IPS-18c (cell line): ENCODE data around the gene RXRA.
"Not testable (repeated sequence)": the region's sequence is repeated elsewhere in the genome, so short reads cannot be mapped to it uniquely, and the experiment has no call there.

Source experiments
- H3K4me3 ChIP-seq: 2 replicates; pipeline ENCODE4 v1.7.0; 2013; ENCODE audit warnings: low read depth, mild to moderate bottlenecking, low read length, moderate library complexity; ENCODE audit not compliant: insufficient read depth
- H3K9me3 ChIP-seq: one replicate; pipeline ENCODE4 v1.6.1; 2013; ENCODE audit warnings: mild to moderate bottlenecking, low read length, moderate library complexity; ENCODE audit not compliant: control insufficient read depth, insufficient read depth

Gene RXRA

GRCh38 chr9:134303601-134304000 lies 22.7 kb upstream of the RXRA start:
- no peak overlapping the region for H3K4me3 ChIP-seq
- H3K9me3 ChIP-seq, result no peaks in the 10 kb centered on the region

GRCh38 chr9:134304261-134304660 lies 22.0 kb upstream of the RXRA start:
- Histone ChIP-seq H3K9me3 (no peaks in the 10 kb centered on the region), H3K4me3 (no peak overlapping the region)

- H3K9me3 ChIP-seq, result no peaks in the 10 kb centered on the region
- no peak overlapping the region for H3K4me3 ChIP-seq
These were observed 21.6 kb upstream of the RXRA start for GRCh38 chr9:134304690-134305089.

- H3K9me3 ChIP-seq, result no peaks in the 10 kb centered on the region
- no peak overlapping the region for H3K4me3 ChIP-seq
These were observed 20.7 kb upstream of the RXRA start for GRCh38 chr9:134305533-134305932.

- H3K4me3 ChIP-seq, result not testable (repeated sequence)
These were observed 20.2 kb upstream of the RXRA start for GRCh38 chr9:134306042-134306441.

GRCh38 chr9:134306636-134307600 lies 19.3 kb upstream of the RXRA start:
- Histone ChIP-seq H3K9me3 (no peaks in the 10 kb centered on the region), H3K4me3 (no peak overlapping the region)

More at GRCh38 chr9:134306042-134306441, 20.2 kb upstream of the RXRA start:
- H3K9me3 ChIP-seq, result not testable (repeated sequence)

GRCh38 chr9:134307674-134308638 lies 18.3 kb upstream of the RXRA start:
- Histone ChIP-seq H3K4me3 (no peak overlapping the region), H3K9me3 (peaks cover 3% of the 10 kb centered on the region)

GRCh38 chr9:134308639-134309220 lies 17.5 kb upstream of the RXRA start:
- H3K9me3 ChIP-seq, H3K4me3 ChIP-seq: not testable (repeated sequence)

- Histone ChIP-seq H3K4me3 (no peak overlapping the region), H3K9me3 (peaks cover 6% of the 10 kb centered on the region)
These were observed 12.8 kb upstream of the RXRA start for GRCh38 chr9:134313470-134313869.

GRCh38 chr9:134314039-134314949 lies 12.0 kb upstream of the RXRA start:
- H3K9me3 ChIP-seq, result peaks cover 6% of the 10 kb centered on the region

GRCh38 chr9:134314950-134315715 lies 11.1 kb upstream of the RXRA start:
- no peak overlapping the region for H3K4me3 ChIP-seq
- peaks cover 6% of the 10 kb centered on the region for H3K9me3 ChIP-seq

More at GRCh38 chr9:134314039-134314949, 12.0 kb upstream of the RXRA start:
- H3K4me3 ChIP-seq, result no peak overlapping the region

- Histone ChIP-seq H3K4me3 (no peak overlapping the region), H3K9me3 (peaks cover 6% of the 10 kb centered on the region)
These were observed 10.4 kb upstream of the RXRA start for GRCh38 chr9:134315716-134316448.

GRCh38 chr9:134316449-134317160 lies 9.7 kb upstream of the RXRA start:
- no peak overlapping the region for H3K4me3 ChIP-seq
- H3K9me3 ChIP-seq, result peaks cover 6% of the 10 kb centered on the region

GRCh38 chr9:134317400-134317789 lies 8.9 kb upstream of the RXRA start:
- Histone ChIP-seq H3K9me3 (peaks cover 4% of the 10 kb centered on the region), H3K4me3 (no peak overlapping the region)
